Measurements from ENCODE around the gene IGSF11. TPM values are rescaled to one million over a fixed set of nuclear protein-coding genes. Genes with fewer than 3 reads are reported as not detected.

Gene IGSF11
- total and polyA plus RNA-seq, 9 of the 15 experiments (the other 6 are each of a cell fraction or from before 2014, with no cell fraction given), result 1.2 to 2.8 (median 1.7) TPM

DNA sequence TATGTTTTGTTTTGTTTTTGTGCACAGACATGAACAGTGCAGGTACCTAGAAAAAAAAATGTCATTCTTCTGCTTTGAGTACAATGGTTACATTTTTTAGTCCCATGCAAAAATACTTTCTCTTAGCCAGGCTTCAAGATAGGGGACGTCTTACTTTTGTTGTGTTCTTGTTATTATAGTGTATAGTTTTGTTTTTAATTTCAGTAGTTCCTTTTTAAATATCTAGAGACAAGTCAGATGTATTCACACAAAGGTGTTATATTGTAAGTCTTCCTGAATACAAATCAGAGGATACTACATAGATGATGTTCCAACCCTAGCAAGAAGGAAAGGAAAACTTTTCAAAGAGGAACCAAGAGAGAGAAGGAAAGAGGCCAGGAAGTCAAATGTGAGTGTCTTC lies 28.8 kb upstream of the IGSF11 start (continued):
- TF ChIP-seq KLF6 (CRISPR knock-in tag; IDR thresholded peaks at IDR 0.05; ENCODE audit: borderline replicate concordance) (no peak), ZNF175 (CRISPR knock-in tag; IDR thresholded peaks at IDR 0.05; ENCODE audit: low read depth) (no peak), CHCHD3 (CRISPR knock-in tag; IDR thresholded peaks at IDR 0.05) (no peak), THRAP3 (IDR thresholded peaks at IDR 0.05; ENCODE audit: borderline replicate concordance) (no peak), ZNF282 (CRISPR knock-in tag; IDR thresholded peaks at IDR 0.05) (no peak)
- TF ChIP-seq, protein P1, sequence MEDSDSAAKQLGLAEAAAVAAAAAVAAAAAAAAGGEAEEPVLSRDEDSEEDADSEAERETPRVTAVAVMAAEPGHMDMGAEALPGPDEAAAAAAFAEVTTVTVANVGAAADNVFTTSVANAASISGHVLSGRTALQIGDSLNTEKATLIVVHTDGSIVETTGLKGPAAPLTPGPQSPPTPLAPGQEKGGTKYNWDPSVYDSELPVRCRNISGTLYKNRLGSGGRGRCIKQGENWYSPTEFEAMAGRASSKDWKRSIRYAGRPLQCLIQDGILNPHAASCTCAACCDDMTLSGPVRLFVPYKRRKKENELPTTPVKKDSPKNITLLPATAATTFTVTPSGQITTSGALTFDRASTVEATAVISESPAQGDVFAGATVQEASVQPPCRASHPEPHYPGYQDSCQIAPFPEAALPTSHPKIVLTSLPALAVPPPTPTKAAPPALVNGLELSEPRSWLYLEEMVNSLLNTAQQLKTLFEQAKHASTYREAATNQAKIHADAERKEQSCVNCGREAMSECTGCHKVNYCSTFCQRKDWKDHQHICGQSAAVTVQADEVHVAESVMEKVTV (CRISPR knock-in tag; IDR thresholded peaks at IDR 0.05), result no peak
- TF ChIP-seq, protein P2, sequence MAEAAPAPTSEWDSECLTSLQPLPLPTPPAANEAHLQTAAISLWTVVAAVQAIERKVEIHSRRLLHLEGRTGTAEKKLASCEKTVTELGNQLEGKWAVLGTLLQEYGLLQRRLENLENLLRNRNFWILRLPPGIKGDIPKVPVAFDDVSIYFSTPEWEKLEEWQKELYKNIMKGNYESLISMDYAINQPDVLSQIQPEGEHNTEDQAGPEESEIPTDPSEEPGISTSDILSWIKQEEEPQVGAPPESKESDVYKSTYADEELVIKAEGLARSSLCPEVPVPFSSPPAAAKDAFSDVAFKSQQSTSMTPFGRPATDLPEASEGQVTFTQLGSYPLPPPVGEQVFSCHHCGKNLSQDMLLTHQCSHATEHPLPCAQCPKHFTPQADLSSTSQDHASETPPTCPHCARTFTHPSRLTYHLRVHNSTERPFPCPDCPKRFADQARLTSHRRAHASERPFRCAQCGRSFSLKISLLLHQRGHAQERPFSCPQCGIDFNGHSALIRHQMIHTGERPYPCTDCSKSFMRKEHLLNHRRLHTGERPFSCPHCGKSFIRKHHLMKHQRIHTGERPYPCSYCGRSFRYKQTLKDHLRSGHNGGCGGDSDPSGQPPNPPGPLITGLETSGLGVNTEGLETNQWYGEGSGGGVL (CRISPR knock-in tag; IDR thresholded peaks at IDR 0.05), result no peak
- TF ChIP-seq, protein P3, sequence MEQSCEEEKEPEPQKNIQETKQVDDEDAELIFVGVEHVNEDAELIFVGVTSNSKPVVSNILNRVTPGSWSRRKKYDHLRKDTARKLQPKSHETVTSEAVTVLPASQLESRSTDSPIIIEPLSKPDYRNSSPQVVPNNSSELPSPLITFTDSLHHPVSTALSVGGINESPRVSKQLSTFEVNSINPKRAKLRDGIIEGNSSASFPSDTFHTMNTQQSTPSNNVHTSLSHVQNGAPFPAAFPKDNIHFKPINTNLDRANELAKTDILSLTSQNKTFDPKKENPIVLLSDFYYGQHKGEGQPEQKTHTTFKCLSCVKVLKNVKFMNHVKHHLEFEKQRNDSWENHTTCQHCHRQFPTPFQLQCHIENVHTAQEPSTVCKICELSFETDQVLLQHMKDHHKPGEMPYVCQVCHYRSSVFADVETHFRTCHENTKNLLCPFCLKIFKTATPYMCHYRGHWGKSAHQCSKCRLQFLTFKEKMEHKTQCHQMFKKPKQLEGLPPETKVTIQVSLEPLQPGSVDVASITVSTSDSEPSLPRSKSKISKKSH (CRISPR knock-in tag; IDR thresholded peaks at IDR 0.05), result no peak
